GM12875 (cell line): ENCODE results near the gene L1TD1.
"Not testable (repeated sequence)": the region's sequence is repeated elsewhere in the genome, so short reads cannot be mapped to it uniquely, and the experiment has no call there.

ENCODE experiments used
- H3K4me3 ChIP-seq: one replicate; pipeline ENCODE4 v1.5.1; 2011; ENCODE audit warnings: low read depth, low read length, control low read depth
- TF ChIP-seq, protein P1 (sequence below): IDR thresholded peaks from 2 replicates; pipeline ENCODE4 v1.5.1; 2011; ENCODE audit warnings: low read depth, mild to moderate bottlenecking, control low read depth, inconsistent platforms, low read length, moderate library complexity, borderline replicate concordance; ENCODE audit not compliant: insufficient read depth

Gene L1TD1

DNA sequence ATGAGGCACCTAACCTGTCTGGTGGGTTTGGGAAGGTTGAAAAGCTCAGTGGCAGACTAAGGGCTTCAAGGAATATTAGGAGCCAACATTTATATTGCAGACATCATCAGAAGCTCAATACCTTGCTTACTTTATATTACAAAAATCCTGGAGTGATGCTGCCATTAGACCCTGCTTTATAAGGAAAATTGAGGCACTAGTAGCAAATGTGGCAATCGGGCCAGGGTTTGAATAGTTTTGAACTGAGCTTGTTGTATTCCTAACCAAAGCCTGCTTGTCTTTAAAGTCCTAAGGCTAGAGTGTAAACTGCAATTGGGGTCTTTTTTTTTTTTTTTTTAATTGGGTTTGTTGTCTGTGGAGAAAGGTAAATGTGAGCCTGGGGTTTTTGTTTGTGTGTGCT, 14.3 kb downstream of the L1TD1 start:
- TF ChIP-seq, protein P1, sequence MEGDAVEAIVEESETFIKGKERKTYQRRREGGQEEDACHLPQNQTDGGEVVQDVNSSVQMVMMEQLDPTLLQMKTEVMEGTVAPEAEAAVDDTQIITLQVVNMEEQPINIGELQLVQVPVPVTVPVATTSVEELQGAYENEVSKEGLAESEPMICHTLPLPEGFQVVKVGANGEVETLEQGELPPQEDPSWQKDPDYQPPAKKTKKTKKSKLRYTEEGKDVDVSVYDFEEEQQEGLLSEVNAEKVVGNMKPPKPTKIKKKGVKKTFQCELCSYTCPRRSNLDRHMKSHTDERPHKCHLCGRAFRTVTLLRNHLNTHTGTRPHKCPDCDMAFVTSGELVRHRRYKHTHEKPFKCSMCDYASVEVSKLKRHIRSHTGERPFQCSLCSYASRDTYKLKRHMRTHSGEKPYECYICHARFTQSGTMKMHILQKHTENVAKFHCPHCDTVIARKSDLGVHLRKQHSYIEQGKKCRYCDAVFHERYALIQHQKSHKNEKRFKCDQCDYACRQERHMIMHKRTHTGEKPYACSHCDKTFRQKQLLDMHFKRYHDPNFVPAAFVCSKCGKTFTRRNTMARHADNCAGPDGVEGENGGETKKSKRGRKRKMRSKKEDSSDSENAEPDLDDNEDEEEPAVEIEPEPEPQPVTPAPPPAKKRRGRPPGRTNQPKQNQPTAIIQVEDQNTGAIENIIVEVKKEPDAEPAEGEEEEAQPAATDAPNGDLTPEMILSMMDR: no peak
- no peak overlapping the region for H3K4me3 ChIP-seq

DNA sequence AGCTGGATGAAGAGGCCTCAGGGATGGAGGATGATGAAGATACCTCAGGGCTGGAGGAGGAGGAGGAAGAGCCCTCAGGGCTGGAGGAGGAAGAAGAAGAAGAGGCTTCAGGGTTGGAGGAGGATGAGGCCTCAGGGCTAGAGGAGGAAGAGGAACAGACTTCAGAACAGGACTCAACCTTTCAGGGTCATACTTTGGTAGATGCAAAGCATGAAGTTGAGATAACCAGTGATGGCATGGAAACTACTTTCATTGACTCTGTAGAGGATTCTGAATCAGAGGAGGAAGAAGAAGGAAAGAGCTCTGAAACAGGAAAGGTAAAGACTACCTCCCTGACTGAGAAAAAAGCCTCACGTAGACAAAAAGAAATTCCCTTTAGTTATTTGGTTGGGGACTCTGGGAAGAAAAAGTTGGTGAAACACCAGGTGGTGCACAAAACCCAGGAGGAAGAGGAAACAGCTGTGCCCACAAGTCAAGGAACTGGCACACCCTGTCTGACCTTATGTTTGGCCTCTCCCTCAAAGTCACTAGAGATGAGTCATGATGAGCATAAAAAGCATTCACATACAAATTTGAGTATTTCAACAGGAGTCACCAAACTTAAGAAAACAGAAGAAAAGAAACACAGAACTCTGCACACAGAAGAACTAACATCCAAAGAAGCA, 15.4 kb downstream of the L1TD1 start:
- TF ChIP-seq, protein P1: no peak
- H3K4me3 ChIP-seq: no peak overlapping the region

DNA sequence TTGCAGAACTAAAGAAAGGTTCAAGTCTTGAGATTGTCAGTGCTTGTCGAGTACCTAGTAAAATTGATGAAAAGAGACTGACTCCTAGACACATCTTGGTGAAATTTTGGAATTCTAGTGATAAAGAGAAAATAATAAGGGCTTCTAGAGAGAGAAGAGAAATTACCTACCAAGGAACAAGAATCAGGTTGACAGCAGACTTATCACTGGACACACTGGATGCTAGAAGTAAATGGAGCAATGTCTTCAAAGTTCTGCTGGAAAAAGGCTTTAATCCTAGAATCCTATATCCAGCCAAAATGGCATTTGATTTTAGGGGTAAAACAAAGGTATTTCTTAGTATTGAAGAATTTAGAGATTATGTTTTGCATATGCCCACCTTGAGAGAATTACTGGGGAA, 16.3 kb downstream of the L1TD1 start:
- TF ChIP-seq, protein P1: no peak
- H3K4me3 ChIP-seq: no peak overlapping the region

DNA sequence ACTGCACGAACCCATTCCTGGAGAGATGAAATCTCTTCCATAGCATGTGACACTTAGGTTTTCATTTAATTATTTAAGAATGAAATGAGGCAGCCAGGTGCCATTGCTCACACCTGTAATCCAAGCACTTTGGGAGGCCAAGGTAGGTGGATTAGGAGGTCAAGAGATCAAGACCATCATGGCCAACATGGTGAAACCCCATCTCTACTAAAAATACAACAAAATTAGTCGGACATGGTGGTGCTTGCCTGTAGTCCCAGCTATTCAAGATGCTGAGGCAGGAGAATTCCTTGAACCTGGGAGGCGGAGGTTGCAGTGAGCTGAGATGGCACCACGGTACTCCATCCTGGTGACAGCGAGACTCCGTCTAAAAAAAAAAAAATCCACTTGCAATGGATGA, 17.8 kb downstream of the L1TD1 start:
- TF ChIP-seq, protein P1: no peak
- no peak overlapping the region for H3K4me3 ChIP-seq

DNA sequence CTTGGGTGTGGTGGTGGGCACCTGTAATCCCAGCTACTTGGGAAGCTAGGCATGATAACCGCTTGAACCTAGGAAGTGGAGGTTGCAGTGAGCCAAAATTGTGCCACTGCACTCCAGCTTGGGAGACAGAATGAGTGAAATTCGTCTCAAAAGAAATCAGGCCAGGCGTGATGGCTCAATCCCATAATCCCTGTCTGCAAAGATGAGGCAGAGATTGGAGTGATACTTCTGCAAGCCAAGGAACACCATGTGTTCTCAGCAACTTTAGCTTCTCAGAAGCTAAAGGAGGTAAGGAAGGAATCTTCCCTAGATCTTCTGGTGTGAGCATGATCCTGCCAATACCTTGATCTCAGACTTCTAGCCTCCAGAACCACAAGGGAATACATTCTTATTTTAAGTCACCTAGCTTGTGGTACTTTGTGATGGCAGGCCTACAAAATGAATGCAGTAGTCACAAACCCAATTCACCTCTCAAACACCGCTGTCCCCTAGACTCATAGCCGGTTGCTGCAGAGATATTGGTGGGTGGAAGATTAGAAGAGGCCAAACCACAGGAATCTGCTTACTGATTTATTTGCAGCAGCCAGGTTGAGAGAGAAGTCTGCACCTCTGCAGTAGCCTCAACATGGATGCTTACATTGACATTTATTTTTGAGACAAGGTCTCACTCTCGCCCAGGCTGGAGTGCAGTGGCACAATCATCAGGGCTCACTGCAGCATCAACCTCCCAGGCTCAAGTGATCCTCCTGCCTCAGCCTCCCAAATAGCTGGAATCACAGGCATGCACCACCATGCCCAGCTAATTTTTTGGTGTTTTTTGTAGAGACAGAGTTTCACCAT, 18.6 kb downstream of the L1TD1 start:
- H3K4me3 ChIP-seq: no peak overlapping the region
- TF ChIP-seq, protein P1: no peak

DNA sequence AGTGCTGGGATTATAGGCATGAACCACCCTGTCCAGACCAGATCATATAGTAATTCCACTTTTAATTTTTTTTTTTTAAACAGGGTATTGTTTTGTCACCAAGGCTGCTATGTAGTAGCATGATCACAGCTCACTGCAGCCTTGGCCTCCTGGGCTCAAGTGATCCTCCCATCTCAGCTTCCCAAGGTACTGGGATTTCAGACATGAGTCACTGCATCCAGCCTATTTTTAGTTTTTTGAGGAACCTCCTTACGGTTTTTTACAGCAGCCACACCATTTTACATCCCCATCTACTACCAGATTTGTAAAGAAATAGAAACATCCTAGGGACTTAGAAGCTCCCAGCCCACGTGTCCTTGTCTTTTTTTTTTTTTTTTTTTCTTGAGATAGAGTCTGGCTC, 24.0 kb downstream of the L1TD1 start:
- no peak overlapping the region for H3K4me3 ChIP-seq
- TF ChIP-seq, protein P1: no peak

DNA sequence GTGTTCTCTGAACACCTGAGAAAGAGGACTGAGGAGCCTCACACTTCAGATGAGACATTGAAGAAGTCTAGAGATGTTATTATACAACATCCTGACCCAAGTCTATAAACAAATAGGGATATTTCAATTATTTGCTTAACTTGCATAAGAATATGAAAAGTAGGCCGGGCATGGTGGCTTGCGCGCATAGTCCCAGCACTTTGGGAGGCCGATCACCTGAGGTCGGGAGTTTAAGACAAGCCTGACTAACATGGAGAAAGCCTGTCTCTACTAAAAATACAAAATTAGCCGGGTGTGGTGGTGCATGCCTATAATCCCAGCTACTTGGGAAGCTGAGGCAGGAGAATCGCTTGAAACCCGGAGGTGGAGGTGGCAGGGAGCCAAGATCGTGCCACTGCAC, 25.8 kb downstream of the L1TD1 start:
- not testable (repeated sequence) for H3K4me3 ChIP-seq

DNA sequence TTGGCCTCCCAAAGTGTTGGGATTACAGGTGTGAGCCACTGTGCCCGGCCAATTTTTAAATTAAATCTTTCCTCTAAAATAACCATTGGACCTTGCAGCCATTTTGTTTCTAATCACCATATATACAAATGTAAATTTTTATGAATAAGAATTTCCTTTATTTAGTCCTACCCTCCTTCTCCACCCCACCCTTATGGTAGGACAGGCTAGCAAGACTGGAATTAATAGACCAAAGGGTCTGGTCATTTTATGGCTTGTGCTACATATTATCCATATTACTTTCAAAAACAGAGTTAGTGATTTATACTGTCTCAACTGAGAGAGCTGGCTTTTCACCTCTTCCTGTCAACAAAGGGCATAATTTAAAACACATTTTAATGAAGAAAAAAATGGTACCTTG, 26.5 kb downstream of the L1TD1 start:
- TF ChIP-seq, protein P1: no peak
- no peak overlapping the region for H3K4me3 ChIP-seq
